COLO829 (cell line): Measurements from ENCODE around the gene LIMD2.

Experiments used
- DNase-seq: peaks from one replicate; pipeline ENCODE4 v3.0.0; 2012; ENCODE audit warnings: low spot score

LIMD2 gene

GRCh38 chr17:63681530-63681929 is 18.4 kb downstream of the LIMD2 start:
- DNase-seq: peak; percentile 37

- no peak for DNase-seq
These were observed 19.2 kb downstream of the LIMD2 start for GRCh38 chr17:63680700-63681099.

- DNase-seq: no peak
These were observed 20.7 kb downstream of the LIMD2 start for GRCh38 chr17:63679214-63679613.

GRCh38 chr17:63676584-63676983 is 23.3 kb downstream of the LIMD2 start:
- no peak for DNase-seq

- peak; percentile 54 for DNase-seq
These were observed 24.0 kb downstream of the LIMD2 start for GRCh38 chr17:63675607-63676546.

GRCh38 chr17:63675231-63675606 is 24.7 kb downstream of the LIMD2 start:
- no peak for DNase-seq

- no peak for DNase-seq
These were observed 27.1 kb downstream of the LIMD2 start for GRCh38 chr17:63672856-63673255.

- no peak for DNase-seq
These were observed 34.3 kb downstream of the LIMD2 start for GRCh38 chr17:63665527-63666214.

- no peak for DNase-seq
These were observed 40.1 kb downstream of the LIMD2 start for GRCh38 chr17:63659850-63660249.

GRCh38 chr17:63658366-63658765 is 41.6 kb downstream of the LIMD2 start:
- no peak for DNase-seq

- no peak for DNase-seq
These were observed 42.1 kb downstream of the LIMD2 start for GRCh38 chr17:63657786-63658185.

GRCh38 chr17:63653050-63653449 is 46.9 kb downstream of the LIMD2 start:
- no peak for DNase-seq

- no peak for DNase-seq
These were observed 47.8 kb downstream of the LIMD2 start for GRCh38 chr17:63652106-63652505.

- DNase-seq: no peak
These were observed 50.1 kb downstream of the LIMD2 start for GRCh38 chr17:63649813-63650212.

GRCh38 chr17:63647936-63648335 is 52.0 kb downstream of the LIMD2 start:
- DNase-seq: no peak

- no peak for DNase-seq
These were observed 52.7 kb downstream of the LIMD2 start for GRCh38 chr17:63647065-63647725.

- no peak for DNase-seq
These were observed 53.5 kb downstream of the LIMD2 start for GRCh38 chr17:63646488-63646806.
